ENCODE data around the gene PARD3. TPM values are rescaled to one million over a fixed set of nuclear protein-coding genes. Genes with fewer than 3 reads are reported as not detected.

The PARD3 gene
- polyA plus RNA-seq, 4 donors: 64.9 to 85.2 (median 73.4) TPM

DNA sequence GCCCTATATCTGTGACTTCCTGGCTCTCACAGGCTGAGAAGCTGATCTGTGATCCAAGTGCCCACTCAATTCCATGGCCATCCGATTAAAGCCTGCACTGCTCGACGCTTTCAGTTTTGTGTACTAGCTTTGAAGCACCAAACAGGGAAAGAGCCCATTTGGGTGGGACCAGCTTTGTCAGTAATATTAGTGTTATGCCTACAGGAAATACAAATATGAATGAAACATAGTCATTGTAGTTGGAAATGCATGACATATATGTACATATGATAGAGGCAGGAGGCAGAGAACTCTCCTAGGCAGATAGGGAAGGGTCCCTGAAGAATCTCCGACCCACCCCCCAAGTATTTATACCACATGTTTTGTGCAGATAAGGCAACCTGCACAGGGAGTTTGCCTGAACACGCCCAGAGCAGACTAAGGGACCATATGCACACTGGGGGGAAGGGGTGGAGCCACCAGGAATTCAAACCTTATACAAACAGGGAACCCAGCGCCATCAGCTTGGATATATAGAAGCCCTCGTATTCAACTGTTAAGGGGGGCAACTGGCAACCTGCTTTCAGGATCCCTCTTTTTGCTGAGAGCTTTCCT is 653.2 kb downstream of the PARD3 start:
- DNase-seq (ENCODE audit: low read depth in 4 of 4, low spot score in 2 of 4): no peak

DNA sequence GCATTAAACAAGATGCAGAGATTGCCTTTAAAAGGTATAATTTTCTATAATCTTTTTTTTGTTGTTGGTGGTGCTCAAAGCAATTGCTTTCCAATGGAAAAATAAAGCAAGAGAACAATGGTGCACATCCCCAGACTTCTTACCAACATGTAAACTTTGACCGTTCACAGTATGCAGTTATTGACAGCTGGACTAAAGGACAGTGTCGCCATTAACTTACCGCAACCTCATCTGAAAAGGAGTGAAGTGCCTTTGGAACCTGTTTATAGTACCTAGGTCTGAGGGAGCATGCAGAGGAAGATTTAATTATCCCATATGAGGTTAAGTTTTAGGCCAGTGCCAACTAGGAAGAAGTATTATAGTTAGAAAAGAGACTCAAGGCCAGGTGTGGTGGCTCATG is 654.5 kb downstream of the PARD3 start:
- no peak for DNase-seq (ENCODE audit: low read depth in 4 of 4, low spot score in 2 of 4)

DNA sequence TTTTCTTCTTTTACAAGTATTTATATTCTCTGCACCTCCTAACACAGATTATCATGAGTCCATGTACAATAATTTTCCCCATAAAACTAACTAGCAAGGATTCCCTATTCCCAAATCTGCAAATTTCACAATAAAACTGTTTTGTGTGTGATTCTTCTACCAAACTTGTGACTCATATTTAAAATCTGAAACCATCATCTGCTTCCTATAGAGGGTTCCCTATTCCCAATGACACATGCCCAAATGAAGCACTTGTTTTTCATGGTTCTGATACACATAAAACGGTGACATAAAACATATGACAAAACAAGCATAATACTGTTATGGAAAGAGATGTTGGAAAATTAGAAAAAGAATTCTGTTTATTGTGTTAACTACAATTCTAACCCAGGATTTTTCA is 657.6 kb downstream of the PARD3 start:
- no peak for DNase-seq (ENCODE audit: low read depth in 4 of 4, low spot score in 2 of 4)

DNA sequence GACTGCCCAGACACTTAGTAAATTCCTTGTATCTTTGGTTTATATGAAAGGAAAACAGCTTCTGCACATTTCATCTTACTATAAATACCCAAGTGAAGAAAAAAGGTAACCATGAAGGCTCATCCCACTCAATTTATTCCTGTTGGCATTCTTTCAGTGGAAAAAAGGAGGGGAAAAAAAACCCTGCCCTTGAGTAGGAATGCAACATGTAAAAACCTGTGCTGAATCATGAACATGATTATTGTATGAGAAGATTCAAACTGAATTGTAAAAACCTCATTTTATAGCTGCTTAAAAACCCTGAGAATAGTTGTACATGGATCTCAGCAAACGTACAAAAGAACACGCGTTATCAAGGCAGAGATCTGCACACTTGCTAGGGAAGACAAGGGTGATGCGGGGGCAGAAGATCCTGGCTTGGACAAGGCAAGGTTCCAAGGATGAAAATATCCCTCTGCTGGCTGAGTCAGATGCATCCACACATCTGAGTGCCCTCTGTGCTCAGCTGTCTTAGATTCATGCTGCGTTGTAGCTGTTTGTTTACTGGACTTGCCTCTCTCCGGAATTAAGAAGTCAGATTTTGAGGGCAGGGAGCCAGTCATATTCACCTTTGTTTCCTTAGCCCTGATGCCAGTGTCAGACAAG is 658.2 kb downstream of the PARD3 start:
- no peak for DNase-seq (ENCODE audit: low read depth in 4 of 4, low spot score in 2 of 4)

DNA sequence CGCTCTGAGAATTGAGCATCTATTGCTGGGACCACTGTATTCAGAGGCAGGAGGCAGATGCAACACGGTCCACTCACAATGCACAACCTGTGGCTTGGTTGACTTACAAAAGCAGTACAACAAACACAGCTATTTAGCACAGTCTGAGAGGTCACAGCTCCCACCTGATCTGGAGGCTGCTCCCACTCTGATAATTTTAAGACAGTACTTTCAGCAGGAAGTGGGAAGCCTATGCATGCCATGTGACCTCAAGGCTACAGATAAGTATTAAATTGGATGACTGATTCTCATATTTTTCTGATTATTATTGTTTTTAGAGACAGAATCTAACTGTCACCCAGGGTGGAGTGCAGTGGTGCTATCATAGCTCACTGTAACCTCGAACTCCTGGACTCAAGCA is 659.3 kb downstream of the PARD3 start:
- no peak for DNase-seq (ENCODE audit: low read depth in 4 of 4, low spot score in 2 of 4)

DNA sequence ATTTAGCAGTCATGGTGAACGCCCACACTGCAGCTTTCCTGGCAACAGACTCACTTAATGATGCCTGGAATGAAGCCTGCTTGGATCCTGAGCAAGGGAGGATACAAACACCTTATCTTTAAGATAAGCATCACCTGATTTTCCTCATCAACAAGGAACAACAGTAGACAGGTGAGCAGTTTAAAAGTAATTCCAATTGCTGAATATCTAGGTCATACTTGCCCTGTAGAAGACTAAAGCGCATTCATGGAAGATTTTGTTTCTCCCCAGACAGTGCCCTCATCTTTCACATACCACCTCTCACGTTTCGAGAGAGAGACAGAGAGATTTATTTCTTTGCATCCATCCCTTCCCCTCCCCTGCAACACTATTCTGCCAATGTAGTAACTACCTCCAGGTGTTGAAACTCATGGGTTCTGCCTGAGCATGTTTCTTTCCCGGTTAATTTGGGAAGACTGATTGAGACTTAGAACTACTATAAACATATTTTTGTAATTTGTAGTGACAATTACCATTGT is 660.7 kb downstream of the PARD3 start:
- no peak for DNase-seq (ENCODE audit: low read depth in 4 of 4, low spot score in 2 of 4)

DNA sequence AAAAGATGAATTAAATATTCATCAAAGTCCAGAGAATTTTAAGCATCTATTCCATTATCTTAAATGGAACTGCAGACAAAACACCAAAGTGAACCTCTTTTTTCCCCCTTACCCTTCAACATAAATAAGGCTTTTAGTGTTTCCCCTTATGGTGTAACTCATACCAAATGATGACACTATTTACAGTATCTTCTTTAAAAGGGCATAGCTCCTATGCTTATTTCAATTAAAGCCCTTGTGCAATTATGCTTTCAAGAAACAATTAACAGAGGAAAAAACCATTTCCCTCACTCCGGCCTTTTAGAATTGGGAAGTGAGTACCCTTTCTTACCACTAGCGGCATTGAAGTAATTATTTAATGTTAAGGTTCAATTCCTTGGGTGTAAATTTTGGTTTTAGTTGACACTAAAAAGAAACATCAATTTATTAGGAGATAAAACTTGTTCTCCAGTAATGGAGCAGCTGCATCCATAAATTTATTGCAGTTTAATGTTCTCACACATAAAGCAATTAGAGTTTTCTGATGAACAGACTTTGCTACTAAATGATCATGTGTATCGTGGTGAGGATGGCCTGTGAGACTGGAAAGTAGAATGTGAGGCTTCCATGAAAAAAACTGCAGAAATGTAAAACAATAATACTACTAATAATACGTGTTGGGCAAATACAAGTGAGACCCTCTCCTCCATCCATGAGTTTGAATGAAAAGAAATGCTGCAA is 661.3 kb downstream of the PARD3 start:
- DNase-seq (ENCODE audit: low read depth in 4 of 4, low spot score in 2 of 4): peak in 1 of 4 donors; percentile 28

DNA sequence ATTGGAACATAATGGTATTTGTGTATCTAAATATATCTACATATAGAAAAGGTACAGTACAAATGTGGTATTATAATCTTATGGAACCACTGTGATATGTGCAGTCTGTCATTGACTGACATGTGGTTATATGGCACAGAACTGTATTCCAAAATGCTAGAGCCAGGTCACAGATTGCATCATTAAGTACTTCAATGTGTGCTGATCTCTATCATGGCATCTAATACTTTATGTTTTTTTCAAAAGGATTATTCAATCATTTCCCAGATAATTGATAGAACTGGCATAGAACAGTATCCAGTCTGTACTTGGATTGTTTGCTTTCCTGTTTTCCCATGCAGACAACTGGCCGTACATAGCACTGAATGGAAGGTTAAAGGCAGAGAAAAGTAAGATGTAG is 662.7 kb downstream of the PARD3 start:
- DNase-seq (ENCODE audit: low read depth in 4 of 4, low spot score in 2 of 4): no peak

DNA sequence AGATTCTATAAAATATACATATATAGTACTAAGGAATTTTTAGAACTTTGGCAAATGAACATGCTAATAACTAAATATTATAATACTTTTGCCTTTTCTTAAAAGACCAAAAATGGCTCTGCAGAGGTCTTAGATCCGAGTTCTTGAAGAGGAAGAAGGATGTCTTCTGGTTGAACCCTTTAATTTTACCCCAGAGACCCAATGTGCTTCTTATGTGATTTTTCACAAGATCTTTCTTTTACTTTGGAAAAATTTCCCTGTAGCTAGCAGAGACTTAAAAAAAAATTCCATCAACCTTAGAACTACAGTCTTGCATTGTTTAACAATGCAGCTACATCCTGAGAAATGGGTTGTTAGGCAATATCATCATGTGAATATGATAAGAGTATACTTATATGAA is 663.2 kb downstream of the PARD3 start:
- no peak for DNase-seq (ENCODE audit: low read depth in 4 of 4, low spot score in 2 of 4)

DNA sequence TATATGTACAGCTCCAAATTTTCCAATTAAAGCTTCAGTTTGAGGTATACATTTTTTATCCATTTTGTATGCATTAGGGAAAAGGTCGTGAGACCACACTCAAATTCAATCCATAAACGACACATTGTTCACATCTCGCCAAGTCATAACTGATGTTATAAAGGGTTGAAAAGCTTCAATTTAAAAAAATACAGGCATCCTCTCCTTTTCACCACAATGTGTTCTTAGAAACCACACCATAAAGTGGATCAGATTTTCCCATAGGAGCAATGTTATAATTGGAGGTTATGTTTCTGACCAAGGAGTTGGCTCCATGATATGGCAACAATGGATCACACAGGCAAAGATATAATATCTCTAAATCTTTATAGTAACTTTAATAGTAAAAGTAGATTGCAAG is 663.6 kb downstream of the PARD3 start:
- DNase-seq (ENCODE audit: low read depth in 4 of 4, low spot score in 2 of 4): no peak

DNA sequence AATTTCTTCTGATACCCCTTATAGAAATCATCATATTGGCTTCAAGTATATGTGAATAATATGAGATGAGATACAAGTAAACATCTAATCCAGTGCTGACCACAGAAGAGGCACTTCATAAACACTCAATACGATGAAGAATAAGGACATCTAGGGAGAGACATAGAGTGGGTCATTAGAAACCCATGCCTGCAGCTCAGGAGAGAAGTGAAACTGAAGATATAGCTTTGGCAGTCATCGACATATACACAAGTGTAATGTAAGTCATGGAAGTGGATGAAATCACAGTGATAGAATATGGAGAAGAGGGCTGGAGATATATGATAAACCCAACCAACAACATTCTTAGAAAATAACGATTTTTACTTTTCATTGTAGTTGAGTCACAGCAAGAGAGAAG is 665.0 kb downstream of the PARD3 start:
- no peak for DNase-seq (ENCODE audit: low read depth in 4 of 4, low spot score in 2 of 4)

DNA sequence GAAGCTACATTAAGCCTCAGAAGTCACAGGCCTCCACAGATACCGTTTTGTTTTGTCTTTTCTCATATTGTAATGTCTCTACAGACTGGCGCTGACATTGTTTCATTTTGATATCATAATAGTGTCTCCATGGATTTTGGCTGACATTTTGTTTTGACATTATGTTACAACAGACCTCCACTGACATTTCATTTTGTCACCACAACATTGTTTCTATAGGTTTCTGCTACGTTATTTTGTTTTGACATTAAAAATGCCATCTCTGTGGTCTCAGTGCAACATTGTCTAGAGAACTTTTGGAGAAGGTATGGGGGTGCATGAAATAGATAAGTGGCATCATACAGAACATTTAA is 666.8 kb downstream of the PARD3 start:
- no peak for DNase-seq (ENCODE audit: low read depth in 4 of 4, low spot score in 2 of 4)

DNA sequence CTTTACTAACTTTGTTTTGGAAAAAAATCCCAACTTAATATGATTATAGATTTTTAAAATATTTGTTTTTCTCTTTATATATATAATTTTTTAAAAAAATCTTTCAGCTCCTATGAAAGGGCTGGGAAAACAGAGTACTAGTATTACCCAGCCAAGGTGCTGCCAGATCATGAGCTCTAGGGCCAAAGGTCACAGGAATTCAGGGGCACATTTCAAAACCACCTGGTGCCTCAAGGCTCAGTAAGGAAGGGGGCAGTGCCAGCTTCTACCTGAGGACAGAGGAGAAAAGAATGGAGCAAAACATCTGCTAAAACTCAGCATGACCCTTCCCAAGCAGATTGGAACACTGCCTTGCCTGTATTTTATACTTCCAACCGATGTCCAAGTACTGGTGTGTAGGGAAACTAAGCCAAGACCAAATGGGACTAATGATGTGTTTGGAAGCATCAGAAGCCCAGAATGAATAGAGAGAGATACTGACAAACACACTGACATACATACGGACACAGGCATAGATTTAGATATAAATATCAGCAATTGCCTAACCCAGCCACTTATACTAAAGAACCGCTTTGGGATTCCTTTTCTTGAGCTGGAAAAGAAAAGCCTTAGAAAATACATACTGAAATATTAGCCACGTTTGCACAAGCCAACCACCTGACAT is 667.3 kb downstream of the PARD3 start:
- DNase-seq (ENCODE audit: low read depth in 4 of 4, low spot score in 2 of 4): no peak

DNA sequence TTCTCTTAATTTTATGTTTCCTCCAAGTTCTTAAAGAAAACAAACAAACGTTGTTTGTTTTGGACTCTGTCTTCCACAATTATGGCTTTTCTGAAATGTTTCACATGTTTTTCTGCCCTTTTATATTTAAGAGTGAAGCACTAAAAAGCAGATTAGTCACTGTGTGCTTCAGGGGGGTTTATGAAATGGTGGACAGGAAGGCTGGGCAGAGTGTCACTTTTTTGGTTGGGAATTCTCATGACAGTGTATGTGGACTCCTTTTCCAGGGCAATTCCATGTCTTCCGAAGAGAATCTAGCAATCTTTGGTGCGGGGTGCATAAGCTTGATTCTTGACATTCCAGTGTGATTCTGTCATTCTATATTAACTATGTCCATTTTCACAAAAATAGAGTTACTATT is 669.4 kb downstream of the PARD3 start:
- DNase-seq (ENCODE audit: low read depth in 4 of 4, low spot score in 2 of 4): no peak

DNA sequence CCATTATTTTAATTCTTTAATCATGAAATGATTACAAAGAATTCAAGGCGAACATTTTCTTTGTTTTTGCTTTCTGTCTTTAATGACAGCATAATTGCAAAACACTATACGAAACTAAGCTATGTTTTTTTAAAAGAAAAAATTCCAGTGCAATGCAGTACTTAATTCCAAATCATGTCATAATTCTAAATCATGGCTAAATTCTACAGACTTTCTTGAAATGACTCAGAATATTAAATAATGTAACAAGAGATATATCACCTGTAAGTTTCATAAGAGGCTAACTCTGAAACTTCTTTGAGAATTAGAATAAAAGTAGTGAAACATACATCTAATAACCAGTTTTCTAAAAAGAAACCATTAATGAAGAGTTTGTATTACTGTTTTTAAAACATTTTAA is 671.6 kb downstream of the PARD3 start:
- no peak for DNase-seq (ENCODE audit: low read depth in 4 of 4, low spot score in 2 of 4)

DNA sequence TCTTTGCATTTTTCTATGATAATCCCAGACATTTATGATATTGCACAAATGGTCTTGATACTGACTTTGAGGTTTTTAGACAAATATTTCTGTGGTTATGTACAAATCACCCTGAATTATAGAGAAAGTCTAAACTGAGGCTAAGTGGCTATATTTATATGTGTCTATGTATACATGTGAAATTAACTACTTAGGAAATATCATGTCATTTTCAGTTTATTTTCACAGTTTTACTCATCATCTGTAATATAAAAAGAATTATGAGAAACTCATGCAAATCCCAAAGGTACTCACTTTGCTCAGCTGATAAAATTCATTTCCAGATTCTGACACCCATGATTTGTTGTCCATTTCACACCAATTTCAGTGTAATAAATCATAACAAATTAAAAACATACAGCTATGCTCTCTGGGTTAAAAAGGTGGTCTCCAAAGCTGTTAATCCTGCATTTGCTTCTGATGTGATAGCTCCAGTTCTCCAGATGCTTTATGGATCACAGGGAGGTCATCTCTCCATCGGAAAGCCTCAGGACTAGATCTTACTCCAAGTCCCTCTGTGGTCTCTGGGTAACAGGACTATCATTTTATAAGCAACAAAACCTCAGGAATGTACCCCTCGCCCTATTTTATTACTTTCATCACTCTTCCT is 673.9 kb downstream of the PARD3 start:
- no peak for DNase-seq (ENCODE audit: low read depth in 4 of 4, low spot score in 2 of 4)

DNA sequence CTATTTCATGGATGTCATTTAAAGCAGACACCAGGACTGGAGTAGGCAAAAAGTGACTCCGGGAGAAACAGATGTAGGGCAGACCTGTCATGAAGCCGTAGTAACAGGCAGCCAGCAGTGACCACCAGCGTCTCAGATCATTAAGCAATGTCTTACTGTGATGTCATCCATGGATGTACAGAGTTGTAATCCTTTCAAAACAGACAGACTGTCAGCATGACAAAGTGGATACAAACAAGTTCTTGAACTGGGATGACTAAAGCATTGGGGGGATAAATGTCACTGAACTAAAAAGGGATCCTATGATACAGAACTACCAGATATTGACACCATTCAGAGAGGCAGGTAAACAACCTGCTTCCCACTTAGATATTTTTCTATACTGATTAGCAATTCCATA is 675.5 kb downstream of the PARD3 start:
- no peak for DNase-seq (ENCODE audit: low read depth in 4 of 4, low spot score in 2 of 4)

DNA sequence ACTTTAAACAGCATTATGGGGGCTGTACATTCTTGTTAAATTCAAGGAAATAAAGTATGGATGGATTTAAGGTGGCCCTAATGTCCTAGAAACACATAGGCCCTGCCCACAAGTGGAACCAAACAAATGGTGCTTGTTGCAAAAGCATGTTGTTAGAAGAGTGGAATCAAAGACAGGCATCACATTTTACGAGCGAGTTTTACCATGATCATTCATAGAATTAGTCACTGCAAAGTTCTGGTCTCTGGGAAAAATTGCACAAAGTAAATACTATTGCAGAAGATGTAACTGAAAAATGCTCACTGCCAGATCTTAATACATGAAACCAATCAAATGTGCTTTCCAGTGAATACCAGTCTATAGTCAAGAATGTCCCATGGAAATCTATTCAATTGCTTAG is 677.1 kb downstream of the PARD3 start:
- DNase-seq (ENCODE audit: low read depth in 4 of 4, low spot score in 2 of 4): no peak

DNA sequence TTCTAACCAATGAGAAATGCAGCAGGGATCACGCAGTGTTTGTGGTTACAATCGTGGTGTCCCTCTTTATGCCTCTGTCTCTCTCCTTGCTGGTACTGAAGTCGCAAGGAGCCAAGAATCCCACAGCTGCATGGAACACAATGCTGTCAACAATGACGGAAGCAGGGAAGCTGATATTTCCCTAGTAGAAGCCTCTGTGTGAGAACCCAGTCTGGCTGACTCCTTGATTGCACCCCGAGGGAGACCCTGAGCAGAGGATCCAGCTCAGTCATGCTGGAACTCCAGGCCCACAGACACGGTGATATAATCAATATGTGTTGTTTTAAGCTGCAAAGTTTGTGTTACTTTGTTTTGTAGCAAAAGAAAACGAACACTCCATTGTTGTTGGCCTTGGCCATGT is 677.9 kb downstream of the PARD3 start:
- no peak for DNase-seq (ENCODE audit: low read depth in 4 of 4, low spot score in 2 of 4)

DNA sequence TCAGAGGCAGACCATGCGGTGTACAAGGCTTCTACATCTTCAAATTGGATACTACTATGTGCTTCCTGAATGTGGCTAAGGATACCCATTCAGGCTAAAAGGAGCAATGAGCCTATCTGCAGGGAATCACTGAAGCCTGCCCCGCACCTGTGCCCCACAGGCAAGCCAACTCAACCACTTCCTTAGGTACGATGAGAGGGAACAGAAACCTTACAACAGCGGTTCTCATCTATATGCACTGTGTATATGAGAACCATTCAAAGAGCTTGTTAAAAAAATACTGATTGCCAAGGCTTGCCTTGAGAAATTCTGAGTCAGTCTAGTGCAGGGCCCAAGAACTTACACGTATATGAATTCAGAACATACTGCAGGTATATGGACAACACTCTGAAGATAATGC is 679.6 kb downstream of the PARD3 start:
- DNase-seq (ENCODE audit: low read depth in 4 of 4, low spot score in 2 of 4): no peak

DNA sequence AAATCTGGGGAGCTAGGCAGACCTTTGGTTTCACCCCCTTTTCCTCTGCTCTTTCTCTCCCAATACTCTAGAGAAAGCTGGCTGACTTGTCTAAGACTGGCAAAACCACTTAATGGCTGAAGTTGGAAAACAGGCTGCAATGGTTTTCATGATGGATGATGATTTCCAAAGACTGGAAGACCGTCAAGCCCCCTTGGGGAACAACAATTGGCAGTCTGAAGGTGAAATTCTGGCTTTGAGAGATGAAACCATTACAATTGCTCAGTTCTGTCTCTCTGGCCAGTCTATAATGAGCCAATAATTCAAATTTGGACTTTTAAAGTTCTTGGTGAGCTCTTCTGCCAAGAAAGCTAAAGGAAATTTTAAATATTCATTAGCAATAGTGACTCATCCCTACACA is 680.5 kb downstream of the PARD3 start:
- no peak for DNase-seq (ENCODE audit: low read depth in 4 of 4, low spot score in 2 of 4)
